ENCODE data around the gene SLC2A6. TPM values are rescaled to one million over a fixed set of nuclear protein-coding genes. Genes with fewer than 3 reads are reported as not detected.

The SLC2A6 gene
- total RNA-seq, 1 donor from 2014 or later = 2.0 TPM

- Histone ChIP-seq H3K9me3 (replicated peaks) (no peaks in the 10 kb centered on the region), H3K27me3 (ENCODE audit: low read depth) (no peaks in the 10 kb centered on the region), H3K36me3 (no peaks in the 10 kb centered on the region), H3K27ac (replicated peaks) (no peak overlapping the region), H3K4me3 (no peak overlapping the region), H3K4me1 (no peaks in the 10 kb centered on the region)
- TF ChIP-seq CTCF (IDR thresholded peaks at IDR 0.05; ENCODE audit: borderline replicate concordance) = no peak
- no peak for DNase-seq
- intact Hi-C loops (cut with micrococcal nuclease) = no loop called here
These were observed 30.4 kb downstream of the SLC2A6 start for GRCh38 chr9:133448487-133448972.

DNA sequence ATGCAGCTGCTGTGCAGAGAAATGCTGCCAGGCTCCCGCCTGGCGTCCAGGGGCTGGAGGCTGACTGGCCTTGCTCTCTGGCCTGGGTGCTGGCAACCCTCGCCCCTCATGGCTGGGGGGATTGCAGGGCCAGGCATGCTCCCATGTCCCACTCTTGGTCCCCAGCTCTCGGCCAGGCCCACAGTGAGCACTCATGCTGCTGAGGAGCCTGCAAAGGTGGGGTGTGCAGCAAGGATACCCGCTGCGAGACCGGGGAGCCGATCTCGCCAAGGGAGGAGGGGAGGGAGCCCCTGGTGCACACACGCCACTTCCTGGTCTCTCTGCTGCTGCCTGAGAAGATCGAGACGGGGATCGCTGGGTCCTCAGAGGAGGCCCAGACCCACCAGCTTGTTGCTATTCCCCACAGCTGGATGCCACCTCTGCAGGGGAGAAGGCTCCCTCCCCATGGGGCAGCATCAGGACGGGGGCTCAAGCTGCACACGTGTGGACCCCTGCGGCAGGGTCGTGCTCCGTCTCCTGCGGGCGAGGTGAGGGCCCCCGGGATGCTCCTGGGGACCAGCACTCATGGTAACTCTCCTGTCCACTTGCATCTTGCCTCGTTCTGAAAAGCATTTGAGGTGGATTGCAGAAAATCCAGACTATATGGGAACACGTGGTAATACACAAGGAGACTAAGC is 33.5 kb downstream of the SLC2A6 start:
- TF ChIP-seq CTCF (IDR thresholded peaks at IDR 0.05; ENCODE audit: borderline replicate concordance) = no peak
- no peak for DNase-seq
- no peaks in the 10 kb centered on the region for H3K27me3 ChIP-seq (ENCODE audit: low read depth)
- no peaks in the 10 kb centered on the region for H3K9me3 ChIP-seq (replicated peaks)
- H3K27ac ChIP-seq (replicated peaks) = no peak overlapping the region
- H3K36me3 ChIP-seq = no peaks in the 10 kb centered on the region
- no peaks in the 10 kb centered on the region for H3K4me1 ChIP-seq
- intact Hi-C loops (cut with micrococcal nuclease) = no loop called here
- no peak overlapping the region for H3K4me3 ChIP-seq

GRCh38 chr9:133443982-133444381 is 34.9 kb downstream of the SLC2A6 start:
- H3K4me3 ChIP-seq = no peak overlapping the region
- no peaks in the 10 kb centered on the region for H3K27me3 ChIP-seq (ENCODE audit: low read depth)
- no peaks in the 10 kb centered on the region for H3K9me3 ChIP-seq (replicated peaks)
- intact Hi-C loops (cut with micrococcal nuclease) = no loop called here
- H3K36me3 ChIP-seq = no peaks in the 10 kb centered on the region
- no peaks in the 10 kb centered on the region for H3K4me1 ChIP-seq
- no peak overlapping the region for H3K27ac ChIP-seq (replicated peaks)
- no peak for TF ChIP-seq CTCF (IDR thresholded peaks at IDR 0.05; ENCODE audit: borderline replicate concordance)
- DNase-seq = no peak

GRCh38 chr9:133443248-133443647 is 35.7 kb downstream of the SLC2A6 start:
- no peaks in the 10 kb centered on the region for H3K4me1 ChIP-seq
- no peaks in the 10 kb centered on the region for H3K27me3 ChIP-seq (ENCODE audit: low read depth)
- intact Hi-C loops (cut with micrococcal nuclease) = no loop called here
- no peak for TF ChIP-seq CTCF (IDR thresholded peaks at IDR 0.05; ENCODE audit: borderline replicate concordance)
- no peaks in the 10 kb centered on the region for H3K36me3 ChIP-seq
- no peak overlapping the region for H3K27ac ChIP-seq (replicated peaks)
- no peak overlapping the region for H3K4me3 ChIP-seq
- DNase-seq = no peak
- H3K9me3 ChIP-seq (replicated peaks) = no peaks in the 10 kb centered on the region

- no peak for DNase-seq
- Histone ChIP-seq H3K4me3 (no peak overlapping the region), H3K27me3 (ENCODE audit: low read depth) (no peaks in the 10 kb centered on the region), H3K36me3 (no peaks in the 10 kb centered on the region), H3K4me1 (no peaks in the 10 kb centered on the region), H3K9me3 (replicated peaks) (no peaks in the 10 kb centered on the region), H3K27ac (replicated peaks) (no peak overlapping the region)
- intact Hi-C loops (cut with micrococcal nuclease) = no loop called here
- TF ChIP-seq CTCF (IDR thresholded peaks at IDR 0.05; ENCODE audit: borderline replicate concordance) = no peak
These were observed 37.3 kb downstream of the SLC2A6 start for GRCh38 chr9:133441571-133441970.
